ENCODE data around the gene XYLT1.
"Not testable (repeated sequence)": the region's sequence is repeated elsewhere in the genome, so short reads cannot be mapped to it uniquely, and the experiment has no call there.

Gene XYLT1

DNA sequence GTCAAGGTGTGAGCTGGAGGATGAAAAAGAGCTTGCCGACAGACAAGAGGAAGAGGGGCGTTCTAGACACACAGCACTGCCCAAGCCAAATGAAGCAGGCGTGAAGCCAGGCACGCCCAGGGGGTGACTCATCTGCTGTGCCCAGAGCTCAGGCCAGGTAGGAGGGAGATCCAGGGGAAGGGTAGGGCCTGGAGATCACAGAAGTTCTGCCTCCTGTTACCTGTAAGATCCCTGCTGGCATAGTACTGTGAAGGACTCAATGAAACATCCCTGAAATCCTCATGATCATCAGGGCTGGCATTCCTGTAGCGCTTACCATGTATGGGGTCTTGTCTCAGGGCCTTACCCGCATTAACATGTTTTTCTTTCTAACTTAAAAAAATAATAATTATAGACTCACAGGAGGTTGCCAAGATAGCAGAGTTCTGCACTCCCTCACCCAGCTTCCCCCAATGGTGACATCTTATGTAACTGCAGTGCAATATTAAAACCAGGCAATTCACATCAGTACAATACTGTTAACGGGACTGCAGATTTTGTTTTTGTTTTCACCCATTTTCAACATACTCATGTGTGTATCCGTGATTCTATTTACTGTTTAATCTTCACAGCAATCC is 158.6 kb downstream of the XYLT1 start:
- no peak for DNase-seq (ENCODE audit: low read depth, low spot score)

- no peak for DNase-seq (ENCODE audit: low read depth, low spot score)
Measured at GRCh38 chr16:17311333-17312093, 159.2 kb downstream of the XYLT1 start.

DNA sequence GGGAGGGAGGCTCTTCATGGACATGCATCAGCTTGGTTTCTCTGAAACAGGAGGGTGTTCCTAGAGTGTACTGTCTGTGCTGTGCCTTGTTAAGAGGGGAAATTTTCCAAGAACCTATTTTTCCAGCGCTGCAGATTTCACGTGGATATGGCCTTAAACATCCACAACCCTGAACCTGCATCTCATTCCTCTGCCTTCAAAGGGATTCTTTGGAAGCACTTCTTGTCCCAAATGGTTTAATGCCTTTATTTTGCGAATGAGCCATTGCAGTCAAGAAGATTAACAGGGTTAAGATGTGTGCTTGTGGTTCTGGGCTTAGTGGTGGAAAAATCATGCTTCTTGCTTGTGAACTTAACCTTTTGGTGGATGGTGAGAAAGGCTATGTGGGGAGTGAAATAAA is 161.2 kb downstream of the XYLT1 start:
- no peak for DNase-seq (ENCODE audit: low read depth, low spot score)

DNA sequence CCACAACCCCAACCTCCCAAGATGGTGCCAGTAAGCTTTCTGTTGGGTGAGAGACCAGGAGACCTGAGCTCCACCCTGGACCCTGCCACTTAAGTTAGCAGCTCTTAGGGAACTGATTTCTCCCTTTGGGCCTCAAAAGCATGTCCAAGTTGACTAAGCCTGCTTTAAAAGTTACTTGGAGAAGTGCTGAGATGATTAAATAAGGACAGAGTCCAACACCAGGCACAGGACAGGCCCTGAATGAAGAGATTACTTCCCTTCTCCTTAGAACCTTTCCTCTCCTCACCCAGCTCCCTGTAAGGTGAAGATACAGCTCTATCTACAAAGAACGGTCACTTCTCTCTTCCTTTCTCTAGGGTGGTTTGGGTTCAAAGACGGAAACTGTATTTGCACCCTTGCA is 162.6 kb downstream of the XYLT1 start:
- no peak for DNase-seq (ENCODE audit: low read depth, low spot score)

DNA sequence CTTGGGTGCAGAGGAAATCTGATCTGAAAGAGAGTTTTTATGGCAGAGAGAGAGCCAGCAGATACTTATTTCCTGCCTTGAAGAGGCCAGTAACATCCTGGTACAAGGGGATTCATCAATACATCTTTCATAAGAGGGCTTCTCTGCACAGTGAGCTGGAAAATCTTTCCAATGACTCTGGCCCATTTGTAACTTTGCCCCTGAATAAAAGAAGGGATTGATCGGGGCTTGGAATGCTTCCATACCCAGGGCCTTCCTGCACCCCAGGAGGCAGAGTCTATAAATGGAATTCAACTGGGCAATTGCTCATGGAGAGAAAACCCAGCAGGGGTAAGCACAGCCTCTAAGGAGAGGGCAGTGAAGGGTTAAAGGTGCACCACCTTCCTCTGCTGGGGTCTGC is 163.3 kb downstream of the XYLT1 start:
- no peak for DNase-seq (ENCODE audit: low read depth, low spot score)

DNA sequence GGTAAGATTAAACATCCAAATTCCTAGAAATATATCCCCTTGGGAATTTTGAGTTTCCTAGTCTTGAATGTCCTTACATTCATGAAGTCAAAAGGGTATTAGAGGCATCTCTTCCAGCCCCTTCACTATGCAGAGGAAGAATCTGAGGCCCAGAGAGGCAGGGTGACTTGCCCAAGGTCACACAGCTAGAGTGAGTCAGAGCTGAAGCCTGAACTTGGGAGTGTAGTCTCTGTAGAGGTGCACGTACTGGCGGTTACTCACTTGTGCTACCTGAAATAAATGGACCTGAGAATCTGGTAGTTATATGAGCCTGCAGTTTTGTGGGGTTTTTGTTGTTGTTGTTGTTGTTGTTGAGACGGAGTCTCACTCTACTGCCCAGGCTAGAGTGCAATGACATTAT is 164.0 kb downstream of the XYLT1 start:
- DNase-seq (ENCODE audit: low read depth, low spot score): no peak

DNA sequence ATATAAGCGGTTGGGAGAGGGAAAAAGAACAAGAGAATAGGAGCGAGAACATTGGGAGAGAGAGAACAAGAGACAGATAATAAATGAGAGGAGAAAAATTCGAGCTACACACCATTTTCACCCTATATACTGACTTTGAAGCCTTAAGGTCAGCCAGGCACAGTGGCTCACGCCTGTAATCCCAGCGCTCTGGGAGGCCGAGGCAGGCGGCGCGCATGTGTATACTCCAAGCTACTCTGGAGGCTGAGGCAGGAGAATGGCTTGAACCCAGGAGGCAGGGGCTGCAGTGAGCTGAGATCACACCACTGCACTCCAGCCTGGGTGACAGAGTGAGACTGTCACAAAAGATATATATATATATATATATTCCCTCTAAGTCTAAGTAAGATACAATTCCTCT is 164.5 kb downstream of the XYLT1 start:
- not testable (repeated sequence) for DNase-seq (ENCODE audit: low read depth, low spot score)

GRCh38 chr16:17305694-17306093 is 165.1 kb downstream of the XYLT1 start:
- no peak for DNase-seq (ENCODE audit: low read depth, low spot score)

DNA sequence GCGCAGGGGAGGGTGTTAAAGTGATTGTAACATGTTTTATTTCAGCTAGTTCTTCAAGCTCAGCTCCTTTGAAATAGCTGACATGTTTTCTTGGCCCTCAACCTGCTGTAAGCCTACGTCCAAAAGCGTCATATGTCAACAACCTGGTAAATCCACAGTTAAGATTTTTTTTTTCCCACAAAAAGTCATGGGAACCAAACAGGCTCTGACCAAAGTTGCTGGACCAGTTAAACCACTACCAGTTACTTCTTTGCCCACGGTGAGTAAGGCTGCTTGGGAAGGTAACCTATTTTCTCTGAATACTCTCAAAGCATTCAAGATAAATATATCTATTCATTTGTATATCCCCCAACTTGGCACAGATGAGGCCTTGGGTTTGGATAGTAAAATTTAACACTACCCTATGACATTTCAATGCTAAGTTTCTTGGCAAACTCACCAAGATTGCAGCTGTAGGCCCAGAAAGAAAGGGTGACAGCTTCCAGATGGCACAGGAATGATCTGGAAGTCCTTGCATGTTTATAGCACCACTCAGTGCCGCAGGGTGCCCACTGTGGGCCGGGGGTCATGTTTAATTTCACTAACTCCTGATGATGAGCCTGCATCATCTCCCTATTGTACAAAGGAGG is 166.2 kb downstream of the XYLT1 start:
- DNase-seq (ENCODE audit: low read depth, low spot score): no peak

DNA sequence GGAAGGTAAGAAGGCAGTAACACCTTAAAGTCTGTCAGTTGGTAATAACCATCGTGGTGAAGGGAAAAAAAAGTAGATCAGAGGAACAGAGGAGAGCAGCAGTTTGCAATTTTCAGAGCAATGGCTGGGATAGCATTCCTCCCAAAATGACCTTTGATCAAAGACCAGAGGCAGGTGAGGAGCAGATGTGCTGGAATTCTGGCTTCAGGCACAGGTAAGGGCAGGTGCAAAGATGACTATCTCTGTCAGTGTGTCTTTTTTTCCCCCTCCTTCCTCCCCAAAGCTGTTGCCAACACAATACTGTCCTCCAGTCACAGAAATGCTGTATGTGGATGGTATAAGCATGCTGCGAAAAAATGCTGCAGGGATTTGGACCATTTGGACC is 166.7 kb downstream of the XYLT1 start:
- no peak for DNase-seq (ENCODE audit: low read depth, low spot score)

- no peak for DNase-seq (ENCODE audit: low read depth, low spot score)
Measured at GRCh38 chr16:17303101-17303500, 167.7 kb downstream of the XYLT1 start.

DNA sequence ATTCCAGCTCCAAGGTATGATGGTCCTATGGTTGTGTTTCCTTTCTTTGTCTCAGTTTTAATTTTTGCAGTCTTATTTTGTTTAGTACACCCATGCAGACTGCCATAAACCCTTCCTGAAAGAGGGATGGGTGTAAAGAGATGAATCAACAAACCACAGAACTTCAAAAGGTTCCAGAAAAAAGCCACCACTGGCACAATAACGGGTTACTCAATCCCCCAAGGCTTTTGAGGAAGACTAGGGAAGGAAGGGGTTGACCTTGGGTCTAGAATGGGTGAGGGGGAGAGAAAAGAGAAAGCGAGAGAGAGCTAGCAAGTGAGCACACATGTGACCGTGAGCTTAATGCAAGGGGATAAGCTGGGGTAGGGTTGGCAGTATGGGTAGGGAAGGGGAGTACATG is 168.1 kb downstream of the XYLT1 start:
- DNase-seq (ENCODE audit: low read depth, low spot score): no peak

DNA sequence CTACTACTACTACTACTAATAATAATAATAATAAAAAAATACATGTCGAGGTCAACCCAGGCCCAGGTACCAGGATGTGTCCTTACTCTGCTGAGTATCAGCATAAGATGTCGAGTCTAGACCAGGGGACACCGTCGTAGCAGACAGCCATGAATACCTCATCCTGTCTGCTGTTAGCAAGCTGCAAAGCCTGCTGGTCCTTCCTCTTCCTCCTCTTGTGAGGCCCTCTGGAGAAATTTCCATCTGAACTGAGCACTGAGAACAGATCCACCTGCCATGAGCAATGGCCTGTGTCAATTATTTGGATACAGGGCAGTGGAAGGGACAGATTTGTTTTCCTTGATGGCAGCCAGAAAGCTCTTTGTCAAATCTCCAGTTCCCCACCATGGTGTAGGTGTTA is 168.5 kb downstream of the XYLT1 start:
- no peak for DNase-seq (ENCODE audit: low read depth, low spot score)

DNA sequence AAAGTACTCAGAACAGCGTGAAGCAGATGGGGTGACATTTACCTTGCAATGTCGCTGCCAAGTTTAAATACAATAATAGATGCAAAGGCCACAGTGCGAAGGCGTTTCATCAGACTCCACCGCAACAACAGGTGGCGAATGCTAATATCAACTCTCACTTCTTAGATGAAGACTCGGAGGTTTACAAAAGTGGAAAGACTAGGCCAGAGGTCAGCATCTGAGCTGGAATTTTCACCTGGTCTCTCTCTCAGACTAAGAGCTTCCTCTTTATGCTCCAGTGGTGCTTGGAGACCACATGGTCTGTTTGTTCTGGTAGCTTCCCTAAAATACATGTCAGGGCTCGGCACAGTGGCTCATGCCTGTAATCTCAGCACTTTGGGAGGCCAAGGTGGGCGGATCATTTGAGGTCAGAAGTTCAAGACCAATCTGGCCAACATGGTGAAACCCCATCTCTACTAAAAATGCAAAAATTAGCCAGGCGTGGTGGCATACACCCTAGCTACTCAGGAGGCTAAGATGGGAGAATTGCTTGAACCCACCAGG is 169.1 kb downstream of the XYLT1 start:
- no peak for DNase-seq (ENCODE audit: low read depth, low spot score)

DNA sequence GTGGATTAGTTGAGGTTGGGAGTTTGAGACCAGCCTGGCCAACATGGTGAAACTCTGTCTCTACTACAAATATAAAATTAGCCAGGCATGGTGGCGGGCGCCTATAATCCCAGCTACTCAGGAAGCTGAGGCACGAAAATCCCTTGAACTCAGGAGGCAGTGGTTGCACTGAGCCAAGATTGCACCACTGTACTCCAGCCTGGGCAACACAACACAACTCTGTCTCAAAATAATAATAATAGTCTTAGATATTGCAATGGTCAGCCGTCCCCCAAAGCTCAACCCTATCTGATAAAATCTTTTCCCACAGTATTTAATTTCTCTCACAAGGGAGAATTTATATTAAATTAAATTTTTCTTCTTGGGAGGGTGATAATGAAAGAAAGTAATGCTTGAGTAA is 169.6 kb downstream of the XYLT1 start:
- DNase-seq (ENCODE audit: low read depth, low spot score): no peak

- DNase-seq (ENCODE audit: low read depth, low spot score): no peak
Measured at GRCh38 chr16:17299790-17300189, 171.0 kb downstream of the XYLT1 start.

- no peak for DNase-seq (ENCODE audit: low read depth, low spot score)
Measured at GRCh38 chr16:17298238-17298637, 172.5 kb downstream of the XYLT1 start.

DNA sequence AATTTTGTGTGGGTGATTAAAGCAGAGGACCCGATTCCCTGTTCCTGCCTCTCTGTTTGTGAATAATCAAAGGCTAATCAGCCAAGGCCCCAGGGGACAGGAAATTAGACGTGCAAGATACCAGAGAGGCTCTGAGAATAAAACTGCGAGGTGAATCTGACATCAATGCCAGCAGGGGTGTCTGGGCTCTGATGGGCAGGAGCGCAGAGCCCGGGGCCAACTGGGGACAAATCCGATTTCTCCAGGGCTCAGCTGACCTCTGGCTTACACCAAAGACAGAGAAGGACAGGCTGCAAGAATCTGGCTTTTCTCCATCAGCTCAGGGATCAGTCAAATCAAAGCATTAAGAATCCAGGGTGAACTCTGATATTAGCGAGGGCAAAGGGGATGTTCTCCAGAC is 174.3 kb downstream of the XYLT1 start:
- DNase-seq (ENCODE audit: low read depth, low spot score): no peak

GRCh38 chr16:17295948-17296347 is 174.8 kb downstream of the XYLT1 start:
- DNase-seq (ENCODE audit: low read depth, low spot score): no peak

- DNase-seq (ENCODE audit: low read depth, low spot score): no peak
Measured at GRCh38 chr16:17294856-17295255, 175.9 kb downstream of the XYLT1 start.

- no peak for DNase-seq (ENCODE audit: low read depth, low spot score)
Measured at GRCh38 chr16:17293813-17294558, 176.8 kb downstream of the XYLT1 start.

DNA sequence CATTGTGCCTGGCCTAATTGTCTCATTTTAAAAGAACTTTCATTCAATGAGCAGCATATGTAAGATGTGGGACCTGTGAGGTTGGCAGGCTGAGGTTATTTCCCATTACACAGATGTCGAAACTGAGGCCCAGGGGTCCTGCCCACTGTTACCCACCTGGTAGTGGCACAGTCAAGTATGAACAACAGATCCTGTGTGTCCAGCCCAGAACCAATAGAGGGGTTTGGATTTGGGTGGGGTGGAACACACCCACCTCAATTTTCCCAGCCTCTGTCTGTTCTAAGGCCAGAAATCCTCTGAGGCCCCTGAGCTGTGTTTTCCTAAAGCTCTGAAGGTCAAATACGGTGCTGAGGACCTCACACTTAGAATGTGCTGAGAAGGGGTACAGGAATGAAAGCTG is 179.5 kb downstream of the XYLT1 start:
- DNase-seq (ENCODE audit: low read depth, low spot score): no peak
